H7 (cell line): Measurements from ENCODE around the gene ZC3HAV1L. TPM values are rescaled to one million over a fixed set of nuclear protein-coding genes. Genes with fewer than 3 reads are reported as not detected.
A peak's percentile ranks its signal among the peaks of the same experiment; 100 is the strongest.
"Not testable (repeated sequence)": the region's sequence is repeated elsewhere in the genome, so short reads cannot be mapped to it uniquely, and the experiment has no call there.

Source experiments
- DNase-seq: peaks from one replicate; pipeline ENCODE4 v3.0.0; 2012
- H3K27me3 ChIP-seq: 2 replicates; pipeline ENCODE4 v1.6.0; 2011; ENCODE audit warnings: mild to moderate bottlenecking, low read length; ENCODE audit not compliant: control insufficient read depth, insufficient read depth
- H3K36me3 ChIP-seq: replicated peaks from 2 replicates; pipeline ENCODE4 v1.5.1; 2011; ENCODE audit warnings: low read length; ENCODE audit not compliant: control insufficient read depth, insufficient read depth
- H3K4me3 ChIP-seq: 2 replicates; pipeline ENCODE4 v1.5.1; 2011; ENCODE audit warnings: low read depth, mild to moderate bottlenecking, control low read depth, low read length, moderate library complexity; ENCODE audit not compliant: insufficient read depth
- total RNA-seq: library from RNA; depleted of rRNA; stranded (reverse); fragments of >200 nt; shearing (Covaris generic); gene quantifications from 2 replicates; pipeline ENCODE4 v1.2.3, GENCODE V29; 2014; rRNA removed

Gene ZC3HAV1L, protein sequence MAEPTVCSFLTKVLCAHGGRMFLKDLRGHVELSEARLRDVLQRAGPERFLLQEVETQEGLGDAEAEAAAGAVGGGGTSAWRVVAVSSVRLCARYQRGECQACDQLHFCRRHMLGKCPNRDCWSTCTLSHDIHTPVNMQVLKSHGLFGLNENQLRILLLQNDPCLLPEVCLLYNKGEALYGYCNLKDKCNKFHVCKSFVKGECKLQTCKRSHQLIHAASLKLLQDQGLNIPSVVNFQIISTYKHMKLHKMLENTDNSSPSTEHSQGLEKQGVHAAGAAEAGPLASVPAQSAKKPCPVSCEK
- total RNA-seq: 1.1 and 1.7 TPM in 2 replicates

- peak; percentile 80 for DNase-seq
- peak within 1 kb of the TSS; percentile 57 for H3K4me3 ChIP-seq
- H3K27me3 ChIP-seq: peaks cover 3% of the 10 kb centered on the region; the same call in 1 of the 2 replicates
- H3K36me3 ChIP-seq: peaks cover 5% of the 10 kb centered on the region
Measured at GRCh38 chr7:139035586-139036353, at the start of gene ZC3HAV1L. ZC3HAV1L (minus strand) TSS chr7:139036042; CDS start chr7:139036017, 25 bp downstream.

DNA sequence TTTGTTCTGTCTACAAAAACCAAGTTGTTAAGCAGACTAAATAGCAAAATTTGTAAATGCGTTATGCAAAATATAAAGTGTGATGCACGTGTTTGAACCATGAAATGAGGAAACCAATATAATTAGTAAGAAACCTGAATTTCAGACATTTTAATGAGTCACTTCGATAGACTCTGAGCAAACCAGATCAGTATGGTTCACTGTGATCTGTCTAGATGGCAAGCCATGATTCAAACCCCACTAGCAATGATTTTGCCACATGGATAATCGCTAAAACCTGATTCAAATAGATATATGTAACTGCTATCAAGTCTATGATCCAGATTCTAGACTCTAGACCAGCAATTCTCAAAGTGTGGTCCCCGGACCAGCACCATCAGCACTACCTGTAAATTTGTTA, 48.9 kb upstream of the ZC3HAV1L start:
- no peak overlapping the region for H3K4me3 ChIP-seq
- H3K36me3 ChIP-seq: peaks cover 14% of the 10 kb centered on the region
- no peak for DNase-seq
- no peaks in the 10 kb centered on the region for H3K27me3 ChIP-seq

GRCh38 chr7:139081584-139081983, 45.7 kb upstream of the ZC3HAV1L start:
- peaks cover 18% of the 10 kb centered on the region for H3K36me3 ChIP-seq
- no peaks in the 10 kb centered on the region for H3K27me3 ChIP-seq
- H3K4me3 ChIP-seq: no peak overlapping the region
- no peak for DNase-seq

DNA sequence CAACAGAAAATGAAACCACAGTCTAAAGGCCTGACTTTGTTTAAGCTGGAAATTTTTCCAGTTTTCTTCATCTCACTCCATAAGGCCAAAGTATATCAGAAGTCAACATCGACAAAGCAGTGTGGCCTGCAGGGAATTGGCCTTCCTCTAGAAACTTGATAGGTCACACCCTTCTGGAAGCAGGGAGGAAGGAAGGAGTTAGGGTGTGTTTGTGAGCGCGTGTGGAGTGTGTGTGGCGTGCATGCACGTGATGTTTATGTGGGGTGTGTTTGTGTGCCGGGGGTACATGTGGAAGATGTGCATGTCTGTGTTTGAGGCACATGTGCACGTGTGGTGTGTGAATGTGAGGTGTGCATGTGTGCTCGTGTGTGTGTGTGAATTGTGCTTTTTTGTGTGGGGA, 45.1 kb upstream of the ZC3HAV1L start:
- no peak for DNase-seq
- no peak overlapping the region for H3K4me3 ChIP-seq
- peaks cover 20% of the 10 kb centered on the region for H3K36me3 ChIP-seq
- no peaks in the 10 kb centered on the region for H3K27me3 ChIP-seq

DNA sequence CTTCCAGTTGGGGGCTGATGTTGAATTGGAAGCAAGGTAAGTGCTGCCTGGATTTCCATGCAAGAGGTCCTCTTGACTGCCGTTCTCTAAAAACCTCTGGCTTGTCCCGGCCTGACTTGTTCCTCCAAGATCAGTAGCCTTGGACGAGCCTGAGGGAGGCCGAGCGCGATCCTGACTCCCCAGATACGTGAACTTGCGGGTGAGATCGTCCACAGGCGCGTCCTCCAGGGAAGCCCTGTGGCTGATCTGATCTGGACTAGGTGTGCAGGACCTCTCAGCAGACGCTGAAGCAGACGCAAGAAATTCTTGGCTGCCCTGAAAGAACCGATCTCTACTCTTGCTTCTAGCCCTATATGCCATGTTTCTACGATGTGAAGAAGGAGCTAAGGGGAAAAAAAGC, 44.0 kb upstream of the ZC3HAV1L start:
- no peak for DNase-seq
- Histone ChIP-seq H3K4me3 (no peak overlapping the region), H3K36me3 (peaks cover 20% of the 10 kb centered on the region), H3K27me3 (no peaks in the 10 kb centered on the region)

DNA sequence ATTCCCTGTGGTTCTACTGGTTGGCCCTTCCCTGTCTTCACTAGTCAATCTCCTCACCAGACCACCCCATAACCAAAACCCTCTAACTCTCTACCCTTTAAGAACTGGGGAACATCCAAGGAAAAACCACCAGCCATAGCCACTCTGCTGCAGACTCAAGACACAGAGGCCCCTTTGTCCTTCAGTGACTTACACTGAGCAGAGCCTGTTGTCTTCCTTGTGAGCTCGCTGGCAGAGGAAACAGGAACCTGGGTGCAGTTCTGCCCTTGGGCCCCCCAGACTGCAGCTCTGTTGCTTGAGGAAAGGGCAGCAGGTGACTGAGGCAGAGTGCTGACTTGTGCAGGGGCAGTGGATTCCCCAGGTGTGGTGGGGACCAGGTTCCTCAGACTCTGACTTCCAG, 43.1 kb upstream of the ZC3HAV1L start:
- peaks cover 18% of the 10 kb centered on the region for H3K36me3 ChIP-seq
- no peaks in the 10 kb centered on the region for H3K27me3 ChIP-seq
- H3K4me3 ChIP-seq: no peak overlapping the region
- no peak for DNase-seq

- DNase-seq: no peak
- no peaks in the 10 kb centered on the region for H3K27me3 ChIP-seq
- H3K36me3 ChIP-seq: peaks cover 15% of the 10 kb centered on the region
Measured at GRCh38 chr7:139078399-139078798, 42.6 kb upstream of the ZC3HAV1L start.

GRCh38 chr7:139077706-139078105, 41.9 kb upstream of the ZC3HAV1L start:
- H3K27me3 ChIP-seq, H3K4me3 ChIP-seq, DNase-seq: not testable (repeated sequence)
- H3K36me3 ChIP-seq: peaks cover 14% of the 10 kb centered on the region

More at GRCh38 chr7:139078399-139078798, 42.6 kb upstream of the ZC3HAV1L start:
- H3K4me3 ChIP-seq: no peak overlapping the region

DNA sequence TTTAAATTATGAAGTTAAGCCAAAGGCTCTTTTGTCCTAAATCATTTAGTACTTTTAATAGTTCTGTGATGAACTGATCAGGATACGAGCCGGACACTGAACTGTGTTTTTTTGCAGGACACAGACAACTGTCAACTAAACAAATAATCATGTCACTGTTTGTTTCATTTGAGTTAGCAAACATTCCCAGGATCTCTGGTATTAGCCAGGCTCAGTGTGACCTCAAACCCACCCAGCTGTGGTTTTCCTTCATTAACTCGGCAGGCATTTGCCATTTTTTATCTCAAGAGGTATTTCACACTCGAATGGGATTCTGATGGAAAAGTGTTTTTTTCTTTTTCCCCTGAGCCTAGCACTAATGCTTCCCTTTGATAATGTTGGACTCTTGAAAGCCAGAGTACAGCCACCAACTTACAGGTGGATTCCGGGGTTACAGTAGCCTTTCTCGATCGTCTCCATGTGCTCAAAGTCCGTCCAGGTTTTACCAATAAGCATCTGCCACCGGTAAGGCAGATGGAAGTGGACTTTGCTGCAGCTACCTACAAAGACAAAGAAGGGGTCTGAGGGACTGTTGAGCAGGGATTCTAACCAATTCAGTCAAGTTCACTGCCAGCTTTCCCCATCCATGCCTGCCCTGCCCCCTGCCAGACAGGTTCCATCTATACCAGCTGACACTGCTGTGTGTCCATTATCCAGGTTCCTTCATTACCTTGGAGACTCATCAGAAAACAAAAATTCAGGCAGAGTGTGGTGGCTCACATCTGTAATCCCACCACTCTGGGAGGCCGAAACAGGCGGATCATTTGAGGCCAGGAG, 40.2 kb upstream of the ZC3HAV1L start:
- Histone ChIP-seq H3K27me3 (no peaks in the 10 kb centered on the region), H3K36me3 (peaks cover 16% of the 10 kb centered on the region), H3K4me3 (no peak overlapping the region)
- DNase-seq: no peak

DNA sequence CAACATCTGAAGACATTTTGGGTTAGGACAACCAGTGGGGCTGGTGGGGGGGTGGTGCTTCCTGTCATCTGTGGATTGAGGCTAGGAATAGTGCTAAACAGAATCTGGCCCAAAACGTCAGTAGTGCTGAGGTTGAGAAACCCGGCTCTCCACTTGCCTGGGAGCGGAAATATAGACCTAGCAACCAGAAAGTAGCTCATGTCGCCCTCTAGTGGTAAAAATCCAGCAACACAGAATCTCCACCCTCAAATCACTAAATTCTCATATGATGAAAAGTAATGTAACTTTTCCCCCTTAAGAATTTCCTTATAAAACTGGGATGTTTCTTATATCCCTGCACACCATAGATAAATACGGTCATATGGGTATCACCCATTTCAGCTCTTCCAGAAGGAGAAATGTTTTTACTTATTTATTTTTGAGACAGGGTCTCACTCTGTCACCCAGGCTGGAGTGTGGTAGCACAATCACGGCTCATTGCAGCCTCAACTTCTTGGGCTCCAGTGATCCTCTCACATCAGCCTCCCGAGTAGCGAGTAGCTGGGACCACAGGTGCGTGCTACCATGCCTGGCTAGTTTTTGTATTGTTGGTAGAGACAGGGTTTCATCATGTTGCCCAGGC, 39.3 kb upstream of the ZC3HAV1L start:
- peaks cover 12% of the 10 kb centered on the region for H3K36me3 ChIP-seq
- DNase-seq: peak; percentile 72
- H3K27me3 ChIP-seq: no peaks in the 10 kb centered on the region
- no peak overlapping the region for H3K4me3 ChIP-seq

GRCh38 chr7:139072796-139073195, 37.0 kb upstream of the ZC3HAV1L start:
- H3K4me3 ChIP-seq: no peak overlapping the region
- no peak for DNase-seq
- peaks cover 11% of the 10 kb centered on the region for H3K36me3 ChIP-seq
- H3K27me3 ChIP-seq: no peaks in the 10 kb centered on the region

DNA sequence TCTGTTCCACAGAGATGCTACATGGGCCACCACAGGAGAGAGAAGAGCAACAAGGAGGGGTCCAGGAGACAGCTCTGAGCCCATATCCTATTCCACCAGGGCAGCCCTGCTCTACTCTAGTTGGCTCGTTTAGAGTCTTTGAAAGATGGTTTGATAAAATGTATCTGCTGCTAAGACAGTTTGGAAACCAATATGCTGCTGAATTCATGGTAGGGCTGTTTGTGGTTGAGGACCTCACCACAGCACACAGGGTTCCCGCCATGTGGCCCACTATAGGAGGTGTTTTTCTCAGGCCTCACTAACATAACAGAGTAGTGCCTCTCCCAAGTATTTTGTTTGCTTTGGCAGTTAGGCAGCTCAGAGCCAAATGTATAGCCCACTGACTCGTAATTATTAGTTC, 35.8 kb upstream of the ZC3HAV1L start:
- H3K4me3 ChIP-seq: no peak overlapping the region
- no peaks in the 10 kb centered on the region for H3K27me3 ChIP-seq
- DNase-seq: no peak
- peaks cover 11% of the 10 kb centered on the region for H3K36me3 ChIP-seq

- peaks cover 9% of the 10 kb centered on the region for H3K36me3 ChIP-seq
- DNase-seq: no peak
- H3K4me3 ChIP-seq: no peak overlapping the region
- H3K27me3 ChIP-seq: no peaks in the 10 kb centered on the region
Measured at GRCh38 chr7:139068544-139069399, 32.9 kb upstream of the ZC3HAV1L start.
